Measurements from ENCODE around the gene SPRN.
"Not testable (repeated sequence)": the region's sequence is repeated elsewhere in the genome, so short reads cannot be mapped to it uniquely, and the experiment has no call there.

SPRN gene, protein sequence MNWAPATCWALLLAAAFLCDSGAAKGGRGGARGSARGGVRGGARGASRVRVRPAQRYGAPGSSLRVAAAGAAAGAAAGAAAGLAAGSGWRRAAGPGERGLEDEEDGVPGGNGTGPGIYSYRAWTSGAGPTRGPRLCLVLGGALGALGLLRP

DNA sequence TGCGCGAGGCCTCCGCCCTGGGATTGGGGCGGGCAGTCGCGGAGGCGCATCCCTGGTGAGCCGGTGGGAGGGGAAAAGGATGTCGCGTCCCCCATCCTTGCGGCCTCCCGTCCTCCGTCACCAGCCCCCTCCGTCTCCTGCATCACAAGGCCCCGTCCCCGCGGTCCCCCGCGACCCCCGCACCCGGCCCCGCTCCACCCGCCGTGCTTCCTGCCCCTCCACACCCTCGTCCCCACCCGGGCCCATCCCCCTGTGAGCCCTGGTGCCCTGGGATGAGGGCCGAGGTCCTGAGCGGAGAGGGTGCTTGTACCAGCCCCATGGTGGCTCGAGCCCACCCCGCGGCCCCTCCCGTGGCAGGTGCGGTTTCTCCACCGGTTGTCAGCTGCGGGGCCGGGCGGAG lies at the start of gene SPRN:
Gene SPRN, minus strand, starts transcription at position 25 of the 400 bp plus-strand sequence. CDS start 944 bp downstream, outside the sequence.
- DNase-seq (ENCODE audit: low read depth) = not testable (repeated sequence)

DNA sequence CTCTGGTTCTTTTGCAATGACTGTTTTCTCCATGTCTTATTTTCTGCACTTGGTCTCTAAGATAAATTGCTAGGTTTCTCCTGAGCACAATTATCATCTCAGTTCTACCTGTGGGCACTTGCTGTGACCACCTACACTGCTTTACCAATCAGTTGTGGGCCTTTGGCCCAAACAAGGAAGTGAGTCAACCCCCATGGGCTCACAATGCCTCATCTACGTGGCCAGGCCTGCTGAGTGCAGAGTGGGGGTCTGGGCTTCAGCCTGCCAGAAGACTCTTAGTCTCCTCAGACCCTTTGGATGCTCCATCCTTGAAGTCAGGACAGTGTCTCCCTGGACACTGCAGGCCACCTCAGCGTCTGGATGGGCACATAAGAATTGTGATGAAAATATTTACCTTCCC lies 49.6 kb upstream of the SPRN start:
- DNase-seq (ENCODE audit: low read depth) = no peak

DNA sequence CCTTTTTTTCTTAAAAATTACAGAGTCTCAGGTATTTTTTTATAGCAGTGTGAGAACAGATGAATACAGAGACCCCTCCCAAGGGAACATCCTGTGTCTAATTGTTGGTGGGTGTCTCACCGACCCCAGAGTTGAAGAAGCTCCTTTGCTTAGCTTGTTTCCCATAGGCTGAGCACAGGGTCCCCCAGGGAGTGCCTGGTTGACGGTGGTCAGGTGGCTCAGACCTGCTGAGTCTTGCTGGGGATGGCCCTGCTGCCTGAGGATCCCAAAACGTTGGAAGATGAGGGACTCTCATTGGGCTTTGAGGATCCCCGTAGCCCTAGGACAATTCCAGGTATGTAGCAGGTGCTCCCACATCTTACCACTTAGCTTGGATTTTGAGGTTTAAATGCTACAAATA lies 48.8 kb upstream of the SPRN start:
- DNase-seq (ENCODE audit: low read depth) = no peak

DNA sequence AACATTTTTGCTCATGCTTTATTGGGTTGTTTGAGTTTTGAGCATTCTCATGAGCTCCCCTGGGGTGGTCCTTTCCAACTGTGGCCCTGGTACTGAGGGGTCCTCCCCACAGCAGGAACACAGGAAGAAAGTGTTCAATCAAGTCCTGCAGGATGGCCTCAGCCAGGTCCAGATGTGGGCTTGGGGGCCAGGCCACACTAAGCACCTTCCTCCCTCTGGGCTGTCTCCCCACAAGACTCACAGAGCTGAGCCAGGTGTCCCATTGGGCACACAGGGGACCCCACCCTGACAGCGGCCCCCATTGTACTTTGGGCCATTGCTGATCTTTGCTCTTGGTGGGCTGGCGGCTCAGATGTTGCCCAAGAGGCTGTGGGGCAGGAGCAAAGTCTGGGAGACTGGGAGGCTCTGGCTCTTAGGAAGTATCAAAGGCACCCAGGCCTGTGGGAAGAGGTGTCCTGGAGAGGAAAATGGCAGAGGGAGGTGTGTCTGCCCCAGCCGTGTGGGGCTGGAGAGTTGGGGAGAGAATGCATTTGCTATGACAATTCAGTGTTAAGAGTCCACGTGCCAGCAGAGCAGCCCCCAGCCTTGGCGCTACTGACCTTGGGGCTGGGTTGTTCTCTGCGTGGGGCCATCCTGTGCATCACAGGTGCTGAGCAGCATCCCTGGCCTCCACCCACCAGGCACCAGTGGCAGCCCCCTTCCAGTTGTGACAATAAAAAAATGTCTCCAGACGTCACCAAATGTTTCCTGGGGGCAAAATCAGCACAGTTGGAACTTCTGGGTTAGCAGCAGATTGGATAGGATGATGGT lies 47.1 kb upstream of the SPRN start:
- no peak for DNase-seq (ENCODE audit: low read depth)

DNA sequence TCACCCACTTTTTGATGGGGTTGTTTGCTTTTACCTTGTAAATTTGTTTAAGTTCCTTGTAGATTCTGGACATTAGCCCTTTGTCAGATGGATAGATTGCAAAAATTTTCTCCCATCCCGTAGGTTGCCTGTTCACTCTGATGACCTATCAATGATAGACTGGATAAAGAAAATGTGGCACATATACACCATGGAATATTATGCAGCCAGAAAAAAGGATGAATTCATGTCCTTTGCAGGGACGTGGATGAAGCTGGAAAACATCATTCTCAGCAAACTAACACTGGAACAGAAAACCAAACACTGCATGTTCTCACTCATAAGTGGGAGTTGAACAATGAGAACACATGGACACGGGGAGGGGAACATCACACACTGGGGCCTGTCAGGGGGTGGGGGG lies 44.8 kb upstream of the SPRN start:
- DNase-seq (ENCODE audit: low read depth) = not testable (repeated sequence)

DNA sequence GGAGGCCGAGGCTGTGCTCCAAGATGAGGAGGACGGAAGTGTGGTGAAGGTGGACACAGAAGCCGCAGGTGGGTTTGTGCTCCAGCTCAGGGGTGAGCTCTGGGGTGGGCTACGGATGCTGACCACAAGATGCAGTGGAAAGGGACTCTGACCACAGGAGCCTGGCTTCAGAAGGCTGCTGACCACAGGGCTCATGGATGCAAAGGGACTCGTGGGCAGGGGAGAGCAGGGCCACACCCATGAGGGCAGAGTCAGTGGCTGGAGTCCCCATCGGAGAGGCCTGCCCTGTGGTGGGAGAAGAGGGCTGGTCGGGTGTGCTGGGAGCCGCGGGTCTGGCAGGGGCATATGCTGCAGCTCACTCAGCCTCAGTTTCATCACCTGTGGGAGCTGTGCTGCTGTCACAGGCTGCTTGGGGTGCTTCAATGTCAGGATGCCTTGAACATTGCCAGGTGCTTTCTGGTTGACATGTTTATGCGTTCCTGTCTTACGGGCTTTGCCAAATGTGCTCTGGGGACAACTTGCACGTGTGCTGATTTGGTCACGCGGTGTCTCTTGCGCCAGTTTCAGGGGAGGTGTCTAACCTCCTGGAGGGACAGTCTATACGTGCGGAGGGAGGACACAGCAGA lies 43.0 kb upstream of the SPRN start:
- DNase-seq (ENCODE audit: low read depth) = no peak

DNA sequence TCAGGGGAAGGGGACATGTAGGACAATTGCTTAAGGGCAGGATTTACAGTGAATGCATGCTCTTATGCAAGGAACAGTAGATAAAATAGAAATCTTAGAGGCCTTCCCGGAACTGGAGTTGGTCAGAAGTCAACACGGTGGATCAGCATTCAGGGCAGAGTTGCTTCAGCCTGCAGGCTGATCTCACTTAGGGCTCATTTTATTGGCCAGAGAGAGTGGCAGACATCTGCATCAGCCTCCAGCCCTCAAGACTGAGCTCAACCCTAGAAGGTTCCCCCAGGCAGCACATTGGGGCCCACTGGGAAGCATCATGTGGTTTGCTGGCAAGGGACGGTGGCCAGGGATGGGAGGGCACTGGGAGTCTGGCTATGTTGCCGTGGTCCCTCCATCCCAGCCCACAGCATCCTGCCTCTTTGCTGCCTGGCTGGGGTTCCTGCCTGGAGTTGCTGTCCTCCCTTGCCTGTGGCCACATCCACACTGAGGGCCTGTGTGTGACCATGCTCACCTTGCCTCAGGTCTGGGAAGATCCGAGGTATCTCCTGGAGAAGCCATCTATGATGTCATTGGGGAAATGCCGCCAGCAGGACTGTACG lies 42.4 kb upstream of the SPRN start:
- DNase-seq (ENCODE audit: low read depth) = no peak

DNA sequence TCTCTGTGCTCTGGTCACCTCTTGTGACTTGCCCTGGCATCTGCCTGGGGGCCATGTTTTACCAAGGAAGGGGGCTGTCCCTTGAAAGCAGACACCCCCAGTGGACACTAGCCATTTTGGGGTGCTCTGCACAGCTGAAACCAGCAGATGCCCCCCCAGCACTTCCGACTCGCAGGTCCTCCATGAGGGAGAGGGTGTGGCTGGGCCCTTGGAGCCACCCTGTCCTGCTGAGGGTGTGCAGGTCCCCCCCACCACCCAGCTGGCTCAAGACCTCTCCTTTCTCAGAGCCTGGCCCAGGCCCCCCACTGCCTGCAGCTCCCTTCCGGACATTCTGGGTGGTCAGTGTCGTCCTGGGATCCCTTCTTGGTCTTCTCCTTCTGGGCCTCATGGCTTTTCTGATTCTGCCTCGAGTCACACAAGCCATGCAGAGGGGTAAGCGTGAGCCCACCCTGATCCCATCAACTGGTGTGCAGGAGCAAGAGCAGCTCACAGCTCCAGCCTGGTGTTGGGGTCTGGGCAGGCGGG lies 41.6 kb upstream of the SPRN start:
- no peak for DNase-seq (ENCODE audit: low read depth)

DNA sequence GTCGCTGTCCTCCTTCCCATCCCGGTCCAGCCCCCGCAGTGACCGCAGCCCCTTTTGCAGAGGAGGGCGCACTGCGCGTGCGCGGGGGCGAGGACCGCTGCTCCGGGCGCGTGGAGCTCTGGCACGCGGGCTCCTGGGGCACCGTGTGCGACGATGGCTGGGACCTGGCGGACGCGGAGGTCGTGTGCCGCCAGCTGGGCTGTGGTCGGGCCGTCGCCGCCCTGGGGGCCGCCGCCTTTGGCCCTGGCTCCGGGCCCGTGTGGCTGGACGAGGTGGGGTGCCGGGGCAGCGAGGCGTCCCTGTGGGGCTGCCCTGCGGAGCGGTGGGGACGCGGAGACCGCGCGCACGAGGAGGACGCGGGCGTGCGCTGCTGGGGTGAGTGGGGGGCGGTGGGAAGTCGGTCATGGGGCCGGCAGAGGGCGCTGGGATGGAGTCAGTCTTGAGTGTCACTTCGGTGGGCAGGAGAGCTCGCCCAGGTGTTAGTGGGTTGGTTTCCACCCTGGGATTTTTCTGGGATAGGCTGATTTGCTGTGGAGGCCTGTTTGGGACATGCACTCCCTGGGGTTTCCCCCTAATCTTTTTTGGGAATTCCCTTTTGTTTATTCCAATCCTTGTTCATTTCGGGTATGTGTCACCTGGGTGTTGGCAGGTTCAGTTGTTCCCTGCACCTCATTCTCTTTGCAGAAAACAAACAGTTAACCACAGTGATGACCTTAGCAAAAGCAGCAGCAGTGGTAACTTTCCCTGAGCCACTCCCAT lies 40.9 kb upstream of the SPRN start:
- no peak for DNase-seq (ENCODE audit: low read depth)

DNA sequence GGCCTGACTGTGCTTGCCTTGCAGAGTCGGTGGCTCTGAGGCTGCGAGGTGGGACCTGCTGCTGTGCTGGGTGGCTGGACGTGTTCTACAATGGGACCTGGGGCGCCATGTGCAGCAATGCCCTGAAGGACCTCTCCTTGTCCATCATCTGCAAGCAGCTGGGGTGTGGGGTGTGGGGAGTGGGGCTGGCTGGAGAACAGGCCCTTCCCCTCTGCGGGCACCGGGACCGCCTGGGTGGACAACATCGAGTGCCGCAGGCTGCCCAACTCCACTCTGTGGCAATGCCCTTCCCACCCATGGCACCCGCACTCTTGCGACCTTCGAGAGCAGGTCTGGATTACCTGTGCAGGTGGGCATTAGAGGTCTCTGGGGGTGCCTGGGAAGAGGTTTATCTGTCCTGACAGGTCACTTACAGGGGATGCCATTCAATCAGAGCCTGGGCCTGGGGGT lies 40.2 kb upstream of the SPRN start:
- no peak for DNase-seq (ENCODE audit: low read depth)

DNA sequence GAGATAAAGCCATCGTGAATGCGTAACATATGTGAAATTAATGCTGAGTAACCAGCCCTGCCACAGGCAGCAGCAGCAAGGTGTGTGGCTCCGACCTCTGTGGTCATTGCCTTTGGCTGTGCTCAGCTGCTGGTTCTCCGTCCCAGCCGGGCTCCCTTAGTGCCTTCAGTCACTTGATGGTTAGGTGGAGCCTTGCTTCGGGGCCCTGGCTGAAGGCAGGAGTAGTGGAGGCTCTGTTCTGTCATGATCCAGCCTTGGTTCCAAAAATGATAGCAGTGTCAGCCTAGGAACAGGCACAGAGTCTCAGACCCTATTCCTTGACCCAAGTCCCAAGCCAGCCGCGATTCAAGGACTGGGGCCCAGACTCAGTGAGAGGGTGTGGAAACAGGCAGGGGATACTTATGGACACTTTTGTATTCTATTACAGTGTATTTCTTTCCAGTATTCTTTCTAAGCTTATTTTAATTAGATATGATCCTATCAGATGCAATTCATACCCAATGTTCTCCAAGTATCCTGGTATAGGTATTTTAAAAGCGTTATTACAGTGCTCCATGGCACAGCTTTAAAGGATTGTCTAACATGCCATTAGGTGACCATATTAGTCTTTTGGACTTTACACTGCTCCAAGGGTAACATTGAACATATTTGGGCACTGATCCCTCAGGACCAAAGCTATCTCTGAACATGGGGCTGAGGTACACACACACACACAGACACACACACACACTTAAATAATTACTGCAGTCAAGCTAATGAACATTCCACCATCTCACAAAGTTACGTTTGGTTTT lies 38.3 kb upstream of the SPRN start:
- DNase-seq (ENCODE audit: low read depth) = no peak

DNA sequence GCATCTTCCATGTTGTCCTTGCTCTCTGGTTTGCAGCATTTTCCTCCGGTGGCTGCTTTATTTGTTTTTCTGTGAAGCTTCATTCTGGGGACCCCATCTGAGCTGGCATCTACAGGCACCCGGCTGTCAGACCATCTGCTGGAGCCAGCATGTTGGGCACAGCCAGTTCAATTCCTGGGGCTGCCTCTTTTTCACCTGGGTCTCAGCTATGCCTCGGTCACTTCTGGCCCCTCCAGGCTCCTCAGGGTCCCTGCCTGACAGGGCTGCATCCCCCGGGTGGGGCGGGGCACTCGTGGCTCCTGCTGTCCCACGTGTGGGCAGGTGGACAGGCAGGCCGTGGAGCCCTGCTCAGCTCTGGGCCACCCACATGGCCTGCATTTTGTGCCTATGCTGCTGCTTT lies 37.4 kb upstream of the SPRN start:
- no peak for DNase-seq (ENCODE audit: low read depth)

DNA sequence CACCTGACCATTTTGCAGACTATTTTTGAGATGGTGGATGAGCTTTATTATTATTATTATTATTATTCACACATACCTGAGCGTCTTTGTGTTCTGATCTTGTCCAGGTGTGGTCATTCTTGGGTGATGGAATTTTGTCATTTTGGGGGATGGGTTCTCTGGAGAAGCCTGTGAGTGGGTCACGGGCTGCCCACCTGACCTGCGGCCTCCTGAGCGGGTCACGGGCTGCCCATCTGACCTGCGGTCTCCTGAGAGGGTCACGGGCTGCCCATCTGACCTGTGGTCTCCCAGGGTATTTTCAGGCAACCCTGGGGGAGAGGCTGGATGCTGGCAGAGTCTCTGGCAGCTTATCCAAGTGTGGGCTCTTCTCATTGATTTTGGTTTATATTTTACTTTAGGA lies 36.6 kb upstream of the SPRN start:
- no peak for DNase-seq (ENCODE audit: low read depth)

DNA sequence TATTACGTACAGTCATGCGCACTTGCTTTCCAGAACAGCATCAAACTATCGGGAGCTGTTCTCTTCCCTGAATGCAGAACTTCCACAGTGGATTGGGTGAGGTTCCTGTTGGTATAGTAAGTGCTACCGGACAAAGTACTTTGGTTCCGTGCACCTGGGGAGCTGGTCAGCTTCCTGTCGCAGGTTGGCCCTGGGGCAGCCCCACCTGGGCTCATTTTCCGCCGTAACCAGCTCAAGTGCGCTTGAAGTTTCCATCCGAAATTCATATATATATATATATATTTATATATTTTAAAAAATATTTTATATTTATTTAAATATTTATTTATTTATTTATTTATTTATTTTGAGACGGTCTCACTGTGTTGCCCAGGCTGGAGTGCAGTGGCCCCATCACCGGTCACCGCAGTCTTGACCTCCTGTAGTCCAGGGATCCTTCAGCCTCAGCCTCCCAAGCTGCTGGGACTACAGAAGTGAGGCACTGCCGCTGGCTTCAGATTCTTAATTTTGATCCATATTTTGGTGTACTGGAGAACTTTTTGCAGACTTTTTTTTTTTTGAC lies 35.9 kb upstream of the SPRN start:
- DNase-seq (ENCODE audit: low read depth) = no peak

DNA sequence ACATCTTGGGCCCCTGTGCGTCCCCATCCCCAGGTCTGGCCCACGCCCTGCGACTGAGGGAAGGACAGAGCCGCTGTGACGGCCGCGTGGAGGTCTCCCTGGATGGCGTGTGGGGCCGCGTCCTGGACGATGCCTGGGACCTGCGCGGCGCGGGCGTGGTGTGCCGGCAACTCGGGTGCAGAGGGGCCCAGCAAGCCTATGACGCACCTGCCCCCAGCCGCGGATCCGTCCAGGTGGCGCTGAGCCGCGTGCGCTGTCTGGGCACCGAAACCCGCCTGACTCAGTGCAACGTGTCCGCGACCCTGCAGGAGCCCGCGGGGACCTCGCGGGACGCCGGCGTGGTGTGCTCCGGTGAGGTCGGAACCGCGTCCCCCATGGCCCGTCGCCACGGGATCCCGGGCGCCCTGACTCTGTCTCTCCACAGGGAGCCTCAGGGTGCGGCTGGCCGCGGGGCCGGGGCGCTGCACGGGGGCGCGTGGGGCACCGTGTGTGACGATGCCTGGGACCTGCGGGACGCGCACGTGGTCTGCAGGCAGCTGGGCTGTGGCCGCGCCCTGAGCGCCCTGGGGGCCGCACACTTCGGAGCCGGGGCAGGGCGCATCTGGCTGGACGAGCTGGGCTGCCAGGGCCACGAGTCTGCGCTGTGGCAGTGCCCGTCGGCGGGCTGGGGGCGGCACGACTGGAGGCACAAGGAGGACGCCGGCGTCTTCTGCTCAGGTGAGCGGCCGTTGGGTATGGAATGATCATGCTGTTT lies 35.2 kb upstream of the SPRN start:
- DNase-seq (ENCODE audit: low read depth) = no peak

DNA sequence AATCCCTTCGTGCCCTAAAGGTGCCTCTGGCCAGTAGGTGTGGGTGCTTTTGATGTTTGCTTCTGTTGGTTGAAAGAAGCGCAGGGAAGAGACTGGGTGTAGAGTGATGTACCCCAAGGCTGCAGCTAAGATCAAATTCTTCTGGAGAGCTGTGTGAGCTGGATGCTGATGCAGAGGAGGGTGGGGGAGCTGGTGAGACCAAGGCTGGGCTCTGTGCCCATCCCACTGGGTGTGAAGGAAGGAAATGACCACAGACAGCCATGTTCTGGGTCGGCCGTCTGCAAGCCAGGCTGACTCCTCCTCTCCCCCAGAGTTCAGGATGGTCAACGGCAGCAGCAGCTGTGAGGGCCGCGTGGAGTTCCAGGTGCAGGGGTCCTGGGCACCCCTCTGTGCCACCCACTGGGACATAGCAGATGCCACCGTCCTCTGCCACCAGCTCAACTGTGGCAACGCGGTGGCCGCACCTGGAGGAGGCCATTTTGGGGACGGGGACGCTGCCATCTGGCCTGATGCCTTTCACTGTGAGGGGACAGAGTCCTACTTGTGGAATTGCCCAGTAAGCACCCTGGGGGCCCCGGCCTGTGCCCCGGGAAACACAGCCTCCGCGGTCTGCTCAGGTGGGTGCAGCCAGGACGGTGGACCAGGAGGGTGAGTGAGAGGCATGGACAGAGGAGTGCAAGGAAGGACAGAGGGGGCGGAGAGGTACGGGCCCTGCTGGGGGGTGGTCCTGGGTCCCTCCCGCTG lies 34.5 kb upstream of the SPRN start:
- no peak for DNase-seq (ENCODE audit: low read depth)

DNA sequence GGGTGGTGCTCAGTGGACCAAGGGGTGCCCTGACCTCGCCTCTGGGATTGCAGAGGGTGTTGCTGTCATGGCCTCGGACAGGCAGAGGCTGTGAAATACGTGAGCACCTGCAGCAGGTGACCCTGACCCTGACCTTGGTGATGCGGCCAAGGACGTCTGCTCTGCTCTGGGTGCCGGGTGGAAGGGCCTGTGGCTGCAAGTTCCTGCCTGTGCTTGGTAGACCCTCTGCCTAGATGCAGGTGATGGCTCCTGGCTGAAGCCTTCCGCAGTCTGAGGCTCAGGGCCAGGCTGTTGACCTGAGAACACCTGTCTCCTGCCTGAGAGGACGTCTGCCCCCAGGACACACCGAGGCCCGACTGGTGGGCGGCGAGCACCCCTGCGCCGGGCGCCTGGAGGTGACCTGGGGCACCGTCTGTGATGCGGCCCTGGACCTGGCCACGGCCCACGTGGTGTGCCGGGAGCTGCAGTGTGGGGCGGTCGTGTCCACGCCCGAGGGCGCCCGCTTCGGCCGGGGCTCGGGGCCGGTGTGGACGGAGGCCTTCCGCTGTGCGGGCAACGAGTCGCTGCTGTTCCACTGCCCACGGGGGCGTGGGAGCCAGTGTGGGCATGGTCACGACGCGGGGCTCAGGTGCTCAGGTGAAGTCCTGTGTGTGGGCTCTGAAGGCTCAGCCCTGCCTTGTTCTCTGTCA lies 33.7 kb upstream of the SPRN start:
- no peak for DNase-seq (ENCODE audit: low read depth)

DNA sequence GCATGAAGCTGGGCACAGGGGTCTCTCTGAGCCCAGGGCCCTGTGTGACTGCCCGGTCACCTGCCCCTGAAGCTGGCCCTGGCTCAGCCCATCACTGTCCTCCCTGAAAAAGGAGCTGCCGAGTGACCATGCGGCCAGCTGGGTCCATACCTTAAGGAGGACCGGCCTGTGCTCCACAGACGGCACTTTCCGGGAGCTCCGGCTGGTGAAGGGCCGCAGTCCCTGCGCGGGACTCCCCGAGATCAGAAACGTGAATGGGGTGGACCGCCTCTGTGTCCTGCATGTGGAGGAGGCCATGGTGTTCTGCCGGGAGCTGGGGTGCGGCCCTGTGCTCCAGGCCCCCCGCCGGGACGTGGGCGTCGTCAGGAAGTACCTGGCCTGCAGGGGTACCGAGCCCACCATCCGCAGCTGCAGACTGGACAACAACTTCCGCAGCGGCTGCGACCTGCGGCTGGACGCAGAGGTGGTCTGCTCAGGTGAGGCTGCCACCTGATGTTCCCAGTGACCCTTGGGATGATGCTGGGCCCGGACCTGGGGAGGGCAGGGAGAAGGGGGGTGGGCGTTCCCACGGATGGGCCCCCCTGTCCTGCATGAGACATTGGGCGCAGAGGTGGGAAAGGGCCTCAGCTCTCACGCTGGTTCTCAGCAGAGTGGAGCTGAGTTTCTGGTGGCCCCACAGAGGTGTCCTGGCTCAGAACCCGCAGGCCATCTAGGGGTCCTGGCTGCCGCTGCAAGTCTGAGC lies 32.8 kb upstream of the SPRN start:
- DNase-seq (ENCODE audit: low read depth) = no peak
